WTC11 (cell line): ENCODE data around the gene AKAP6. TPM values are rescaled to one million over a fixed set of nuclear protein-coding genes. Genes with fewer than 3 reads are reported as not detected.

Experiments
- ATAC-seq: fragments of 200-7000 bp; cut with Tn5 transposase; 2 replicates; pipeline ENCODE4 v1.10.0; 2021; ENCODE audit warnings: mild to moderate bottlenecking, moderate library complexity
- CTCF ChIA-PET: fragments of 300-600 bp; sonication (Branson Sonifier 250); formaldehyde crosslinking; loops from one replicate; lab custom pipeline; 2021; ENCODE audit warnings: antibody characterized with exemption; lab: Charles Lee
- POLR2A ChIA-PET: fragments of 350-600 bp; sonication (Branson Sonifier 250); formaldehyde crosslinking; loops from one replicate; lab custom pipeline; 2021; ENCODE audit warnings: antibody characterized with exemption; lab: Charles Lee
- DNase-seq: peaks from one replicate; pipeline ENCODE4 v3.0.0; 2021; ENCODE audit warnings: low spot score
- H3K27ac Mint-ChIP-seq: 2 replicates; pipeline ENCODE4 v1.8.0; 2021; ENCODE audit warnings: mixed read lengths
- H3K27me3 Mint-ChIP-seq: 2 replicates; pipeline ENCODE4 v1.8.0; 2021; ENCODE audit warnings: low read depth, mild to moderate bottlenecking, moderate library complexity, mixed read lengths
- H3K36me3 Mint-ChIP-seq: 2 replicates; pipeline ENCODE4 v1.8.0; 2021; ENCODE audit warnings: mixed read lengths
- H3K4me1 Mint-ChIP-seq: 2 replicates; pipeline ENCODE4 v1.8.0; 2022; ENCODE audit warnings: mixed read lengths
- H3K4me3 Mint-ChIP-seq: 2 replicates; pipeline ENCODE4 v1.8.0; 2021; ENCODE audit warnings: mild to moderate bottlenecking, moderate library complexity, mixed read lengths
- H3K9me3 Mint-ChIP-seq: 2 replicates; pipeline ENCODE4 v1.8.0; 2021; ENCODE audit warnings: mixed read lengths
- AR ChIP-seq: fragments of 250-450 bp; sonication (Bioruptor Pico); IDR thresholded peaks from 2 replicates; pipeline ENCODE4 v1.9.0; 2021; ENCODE audit warnings: mild to moderate bottlenecking
- ATF3 ChIP-seq: sonication (generic); formaldehyde crosslinking; conservative IDR thresholded peaks from 2 replicates; pipeline ENCODE4 v1.8.1; 2022; ENCODE audit warnings: mild to moderate bottlenecking, missing genetic modification reagents
- ATF6 ChIP-seq: sonication (generic); formaldehyde crosslinking; IDR thresholded peaks from 2 replicates; pipeline ENCODE4 v1.8.1; 2023; ENCODE audit warnings: mild to moderate bottlenecking, missing genetic modification reagents
- CDX4 ChIP-seq: fragments of 250-450 bp; sonication (Bioruptor Pico); IDR thresholded peaks from 2 replicates; pipeline ENCODE4 v1.9.0; 2021; ENCODE audit warnings: moderate library complexity, mild to moderate bottlenecking, inconsistent platforms, borderline replicate concordance
- CTCF ChIP-seq: fragments of 200-600 bp; IDR thresholded peaks from 2 replicates; pipeline ENCODE4 v1.8.0; 2022; ENCODE audit warnings: antibody characterized with exemption
- ESRRA ChIP-seq: sonication (generic); formaldehyde crosslinking; IDR thresholded peaks from 2 replicates; pipeline ENCODE4 v1.8.1; 2022; ENCODE audit warnings: mild to moderate bottlenecking, missing genetic modification reagents, borderline replicate concordance
- ETV6 ChIP-seq: sonication (generic); formaldehyde crosslinking; IDR thresholded peaks from 2 replicates; pipeline ENCODE4 v1.8.1; 2022; ENCODE audit warnings: mild to moderate bottlenecking, missing genetic modification reagents
- HMGXB4 ChIP-seq: sonication (generic); formaldehyde crosslinking; IDR thresholded peaks from 2 replicates; pipeline ENCODE4 v1.8.1; 2023; ENCODE audit warnings: mild to moderate bottlenecking, moderate library complexity, missing genetic modification reagents
- JAZF1 ChIP-seq: fragments of 250-450 bp; sonication (Bioruptor Pico); IDR thresholded peaks from 2 replicates; pipeline ENCODE4 v1.9.0; 2021; ENCODE audit warnings: moderate library complexity, mild to moderate bottlenecking, inconsistent platforms
- JUN ChIP-seq: sonication (generic); formaldehyde crosslinking; IDR thresholded peaks from 2 replicates; pipeline ENCODE4 v1.8.0; 2023; ENCODE audit warnings: mild to moderate bottlenecking, missing genetic modification reagents
- MXD4 ChIP-seq: fragments of 250-450 bp; sonication (Bioruptor Pico); IDR thresholded peaks from 2 replicates; pipeline ENCODE4 v1.8.0; 2021; ENCODE audit warnings: mild to moderate bottlenecking, moderate library complexity, borderline replicate concordance
- PRRX2 ChIP-seq: fragments of 250-450 bp; sonication (Bioruptor Pico); IDR thresholded peaks from 2 replicates; pipeline ENCODE4 v1.8.0; 2021; ENCODE audit warnings: mild to moderate bottlenecking
- SMAD4 ChIP-seq: sonication (generic); formaldehyde crosslinking; IDR thresholded peaks from 2 replicates; pipeline ENCODE4 v1.8.0; 2022; ENCODE audit warnings: mild to moderate bottlenecking, missing genetic modification reagents
- SOX15 ChIP-seq: fragments of 250-450 bp; sonication (Bioruptor Pico); IDR thresholded peaks from 2 replicates; pipeline ENCODE4 v1.9.0; 2021; ENCODE audit warnings: mild to moderate bottlenecking
- USF2 ChIP-seq: sonication (generic); formaldehyde crosslinking; IDR thresholded peaks from 2 replicates; pipeline ENCODE4 v1.8.1; 2023; ENCODE audit warnings: mild to moderate bottlenecking, missing genetic modification reagents, moderate library complexity
- ZNF219 ChIP-seq: sonication (generic); formaldehyde crosslinking; IDR thresholded peaks from 2 replicates; pipeline ENCODE4 v1.8.0; 2023; ENCODE audit warnings: missing genetic modification reagents, mild to moderate bottlenecking, borderline replicate concordance
- ZSCAN18 ChIP-seq: fragments of 250-450 bp; sonication (Bioruptor Pico); IDR thresholded peaks from 2 replicates; pipeline ENCODE4 v2.1.2; 2022; ENCODE audit warnings: mild to moderate bottlenecking, moderate library complexity
- total RNA-seq: library from RNA; stranded (reverse); gene quantifications from 3 replicates; pipeline ENCODE4 v1.2.3, GENCODE V29; 2021

Gene AKAP6
- total RNA-seq, 1 experiment from 2014 or later = 0.63 TPM

- TF ChIP-seq AR (CRISPR knock-in tag) = no peak
- no peak for TF ChIP-seq MXD4 (CRISPR knock-in tag)
Observed at GRCh38 chr14:32472512-32473463, 143.7 kb downstream of the AKAP6 start (continued).

GRCh38 chr14:32473464-32473855, 144.4 kb downstream of the AKAP6 start:
- ChIA-PET POLR2A (no interaction called here), CTCF (interaction anchor here (1.4 kb wide), 2 partner anchors 87 to 89 kb away, joined by 3 to 5 read pairs; no protein-coding TSS in a partner anchor)
- no peak for DNase-seq
- TF ChIP-seq MXD4 (CRISPR knock-in tag) (no peak), JAZF1 (CRISPR knock-in tag) (no peak), ATF6 (CRISPR knock-in tag) (no peak), PRRX2 (CRISPR knock-in tag) (no peak), ATF3 (CRISPR knock-in tag) (no peak), CDX4 (CRISPR knock-in tag) (no peak), SOX15 (CRISPR knock-in tag) (no peak), ZNF219 (no peak), CTCF (no peak)
- peak; percentile 61 for ATAC-seq
- Mint-ChIP-seq H3K9me3 (no peaks in the 10 kb centered on the region), H3K4me3 (no peak overlapping the region), H3K27ac (peak overlapping the region; percentile 72; the same call in 1 of the 2 replicates), H3K27me3 (no peaks in the 10 kb centered on the region), H3K36me3 (no peaks in the 10 kb centered on the region), H3K4me1 (peaks cover 32% of the 10 kb centered on the region)

- ChIA-PET POLR2A (no interaction called here), CTCF (no interaction called here)
- Mint-ChIP-seq H3K4me1 (peaks cover 32% of the 10 kb centered on the region), H3K9me3 (no peaks in the 10 kb centered on the region), H3K27me3 (no peaks in the 10 kb centered on the region; the same call in 1 of the 2 replicates), H3K36me3 (no peaks in the 10 kb centered on the region), H3K4me3 (no peak overlapping the region), H3K27ac (no peak overlapping the region)
- DNase-seq (no peak), ATAC-seq (no peak)
- TF ChIP-seq HMGXB4 = no peak
- no peak for TF ChIP-seq ESRRA (CRISPR knock-in tag)
- no peak for TF ChIP-seq ZSCAN18
- TF ChIP-seq SOX15 (CRISPR knock-in tag) = no peak
- no peak for TF ChIP-seq SMAD4 (CRISPR knock-in tag)
- no peak for TF ChIP-seq JUN (CRISPR knock-in tag)
- no peak for TF ChIP-seq ETV6 (CRISPR knock-in tag)
- TF ChIP-seq USF2 (CRISPR knock-in tag) = no peak
Observed at GRCh38 chr14:32474478-32475195, 145.5 kb downstream of the AKAP6 start.
